ENCODE measurements around the gene NEDD4L.

- TF ChIP-seq CTCF (IDR thresholded peaks at IDR 0.05; ENCODE audit: insufficient read depth, low read length, poor library complexity, severe bottlenecking) (no peak), EZH2phosphoT487 (conservative IDR thresholded peaks at IDR 0.05; ENCODE audit: low read length) (no peak)
Measured at GRCh38 chr18:58183226-58183625, 139.2 kb downstream of the NEDD4L start.
